ENCODE measurements around the gene SLIT1.

Gene SLIT1

DNA sequence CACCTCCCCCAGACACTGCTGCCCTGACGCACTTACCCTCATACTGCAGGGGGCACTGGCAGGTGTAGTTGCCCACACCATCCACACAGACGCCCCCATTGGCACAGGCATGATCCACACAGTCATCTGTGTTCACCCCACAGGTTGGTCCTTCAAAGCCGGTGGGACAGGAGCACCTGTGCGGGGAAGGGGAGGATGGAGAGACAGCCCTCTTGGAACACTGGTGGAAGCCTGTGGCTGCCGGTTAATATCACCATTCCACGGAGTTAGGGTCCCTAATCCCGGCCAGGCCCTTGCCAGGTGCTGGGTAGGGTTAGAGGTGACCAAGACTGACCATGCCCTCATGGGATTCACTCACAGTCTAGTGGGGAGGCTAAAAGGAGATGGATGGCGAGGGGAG is 171.8 kb downstream of the SLIT1 start:
- TF ChIP-seq SIN3A (IDR thresholded peaks at IDR 0.05; ENCODE audit: borderline replicate concordance, insufficient read depth, low read length) (no peak), POLR2AphosphoS5 (IDR thresholded peaks at IDR 0.05; ENCODE audit: low read depth, low read length) (no peak), TAF1 (IDR thresholded peaks at IDR 0.05; ENCODE audit: borderline replicate concordance, insufficient read depth, low read length) (no peak), REST (IDR thresholded peaks at IDR 0.05; ENCODE audit: insufficient read depth in 1 of 2, low read depth in 2 of 2, low read length in 2 of 2) (no peak), FOXP2 (optimal IDR thresholded peaks at IDR 0.05; ENCODE audit: borderline replicate concordance, extremely low read depth, extremely low read length, insufficient read depth) (no peak)

- TF ChIP-seq REST (IDR thresholded peaks at IDR 0.05; ENCODE audit: insufficient read depth in 1 of 2, low read depth in 2 of 2, low read length in 2 of 2), result no peak
- TF ChIP-seq SIN3A (IDR thresholded peaks at IDR 0.05; ENCODE audit: borderline replicate concordance, insufficient read depth, low read length), result no peak
- no peak for TF ChIP-seq FOXP2 (optimal IDR thresholded peaks at IDR 0.05; ENCODE audit: borderline replicate concordance, extremely low read depth, extremely low read length, insufficient read depth)
- no peak for TF ChIP-seq TAF1 (IDR thresholded peaks at IDR 0.05; ENCODE audit: borderline replicate concordance, insufficient read depth, low read length)
- no peak for TF ChIP-seq POLR2AphosphoS5 (IDR thresholded peaks at IDR 0.05; ENCODE audit: low read depth, low read length)
These were observed 172.2 kb downstream of the SLIT1 start for GRCh38 chr10:97013568-97013967.

GRCh38 chr10:97012470-97012869 is 173.3 kb downstream of the SLIT1 start:
- TF ChIP-seq REST (IDR thresholded peaks at IDR 0.05; ENCODE audit: insufficient read depth in 1 of 2, low read depth in 2 of 2, low read length in 2 of 2) (no peak), FOXP2 (optimal IDR thresholded peaks at IDR 0.05; ENCODE audit: borderline replicate concordance, extremely low read depth, extremely low read length, insufficient read depth) (no peak), TAF1 (IDR thresholded peaks at IDR 0.05; ENCODE audit: borderline replicate concordance, insufficient read depth, low read length) (no peak), SIN3A (IDR thresholded peaks at IDR 0.05; ENCODE audit: borderline replicate concordance, insufficient read depth, low read length) (no peak), POLR2AphosphoS5 (IDR thresholded peaks at IDR 0.05; ENCODE audit: low read depth, low read length) (no peak)

DNA sequence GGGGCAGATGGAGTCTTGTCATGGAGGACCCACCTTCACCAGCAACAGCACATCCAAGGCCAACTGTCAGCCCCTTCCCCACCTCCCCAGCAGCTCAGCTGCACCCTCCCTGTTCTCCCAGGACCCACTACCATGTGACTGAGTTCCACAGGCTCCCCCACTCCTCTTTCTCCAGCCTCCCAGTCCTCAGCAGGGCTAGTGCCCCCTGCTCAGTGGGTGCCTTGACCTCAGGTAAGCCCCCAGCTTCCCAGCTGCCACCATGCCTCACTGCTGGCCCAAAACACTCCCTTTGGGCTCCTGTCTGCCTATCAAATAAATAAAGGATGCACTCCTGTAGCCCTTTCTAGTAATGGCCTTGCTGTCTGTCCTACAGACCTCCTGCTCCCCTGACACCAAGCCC is 174.4 kb downstream of the SLIT1 start:
- no peak for TF ChIP-seq TAF1 (IDR thresholded peaks at IDR 0.05; ENCODE audit: borderline replicate concordance, insufficient read depth, low read length)
- TF ChIP-seq FOXP2 (optimal IDR thresholded peaks at IDR 0.05; ENCODE audit: borderline replicate concordance, extremely low read depth, extremely low read length, insufficient read depth), result no peak
- no peak for TF ChIP-seq SIN3A (IDR thresholded peaks at IDR 0.05; ENCODE audit: borderline replicate concordance, insufficient read depth, low read length)
- no peak for TF ChIP-seq POLR2AphosphoS5 (IDR thresholded peaks at IDR 0.05; ENCODE audit: low read depth, low read length)
- TF ChIP-seq REST (IDR thresholded peaks at IDR 0.05; ENCODE audit: insufficient read depth in 1 of 2, low read depth in 2 of 2, low read length in 2 of 2), result no peak

- TF ChIP-seq SIN3A (IDR thresholded peaks at IDR 0.05; ENCODE audit: borderline replicate concordance, insufficient read depth, low read length), result no peak
- no peak for TF ChIP-seq REST (IDR thresholded peaks at IDR 0.05; ENCODE audit: insufficient read depth in 1 of 2, low read depth in 2 of 2, low read length in 2 of 2)
- no peak for TF ChIP-seq TAF1 (IDR thresholded peaks at IDR 0.05; ENCODE audit: borderline replicate concordance, insufficient read depth, low read length)
- TF ChIP-seq POLR2AphosphoS5 (IDR thresholded peaks at IDR 0.05; ENCODE audit: low read depth, low read length), result no peak
- no peak for TF ChIP-seq FOXP2 (optimal IDR thresholded peaks at IDR 0.05; ENCODE audit: borderline replicate concordance, extremely low read depth, extremely low read length, insufficient read depth)
These were observed 175.0 kb downstream of the SLIT1 start for GRCh38 chr10:97010695-97011206.
